ENCODE measurements around the gene HMCN1. TPM values are rescaled to one million over a fixed set of nuclear protein-coding genes. Genes with fewer than 3 reads are reported as not detected.
A peak's percentile ranks its signal among the peaks of the same experiment; 100 is the strongest.

HMCN1 gene
- total RNA-seq, 1 experiment from 2014 or later, result 21.4 TPM

DNA sequence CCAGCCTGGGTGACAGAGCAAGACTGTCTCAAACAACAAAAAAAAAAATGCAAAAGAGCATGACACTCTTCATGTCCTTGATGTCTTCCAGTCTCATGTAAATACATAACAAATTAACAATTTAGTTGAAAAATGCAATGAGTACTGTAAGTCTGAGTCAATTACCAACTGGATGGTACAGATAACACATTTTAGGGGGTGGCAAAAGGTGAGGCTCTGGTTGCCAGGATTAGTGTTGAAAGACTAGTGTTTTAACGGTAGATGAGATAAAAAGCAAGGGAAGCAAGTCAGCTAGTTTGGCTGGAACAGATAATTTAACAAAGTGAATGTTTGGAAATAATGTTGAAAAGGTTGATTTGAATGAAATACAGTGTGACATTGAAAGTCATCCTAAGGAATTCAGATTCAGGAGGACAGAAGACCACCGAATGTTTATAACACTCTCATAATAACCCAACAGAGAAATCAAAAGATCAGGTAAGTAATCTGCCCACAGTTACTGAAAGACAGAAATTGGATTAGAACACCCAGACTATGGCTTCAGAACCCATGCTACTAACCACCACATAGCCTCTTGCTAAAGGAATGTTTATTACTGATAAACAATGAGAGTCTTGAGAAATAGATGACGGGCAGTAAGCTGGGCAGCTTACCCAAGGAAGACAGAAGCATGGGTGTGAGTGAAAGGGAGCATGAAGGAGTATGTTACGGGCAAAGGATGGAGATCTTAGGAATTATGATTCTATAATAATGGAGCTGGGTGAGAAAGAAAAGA lies 312.4 kb downstream of the HMCN1 start:
- no peaks in the 10 kb centered on the region for H3K4me1 ChIP-seq (replicated peaks)
- no peaks in the 10 kb centered on the region for H3K27me3 ChIP-seq (replicated peaks)
- DNase-seq (ENCODE audit: low read depth in 1 of 2, low spot score in 2 of 2), result no peak
- no peaks in the 10 kb centered on the region for H3K36me3 ChIP-seq
- no peaks in the 10 kb centered on the region for H3K9me3 ChIP-seq (replicated peaks)
- H3K27ac ChIP-seq, result no peak overlapping the region
- H3K4me3 ChIP-seq, result no peak overlapping the region

DNA sequence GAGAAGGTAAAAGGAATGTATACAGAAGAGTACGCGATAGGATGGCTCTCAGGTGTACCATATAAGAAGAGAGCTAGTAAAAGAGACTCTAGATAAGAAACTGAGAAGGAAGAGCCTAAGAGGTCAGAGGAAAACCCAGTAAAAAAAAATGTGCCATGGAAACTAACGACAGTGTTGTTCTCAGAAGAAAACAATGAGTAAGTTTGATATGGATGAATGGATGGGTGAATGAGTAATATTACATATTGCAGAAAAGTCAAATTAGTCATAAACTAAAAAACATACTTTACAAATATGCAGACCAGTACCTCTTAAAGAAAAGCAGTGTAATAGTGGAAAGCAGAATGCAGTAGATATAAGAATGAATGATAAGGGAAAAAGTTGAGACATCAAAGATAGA lies 316.2 kb downstream of the HMCN1 start:
- H3K9me3 ChIP-seq (replicated peaks), result no peaks in the 10 kb centered on the region
- H3K27me3 ChIP-seq (replicated peaks), result no peaks in the 10 kb centered on the region
- H3K27ac ChIP-seq, result no peak overlapping the region
- no peaks in the 10 kb centered on the region for H3K36me3 ChIP-seq
- H3K4me1 ChIP-seq (replicated peaks), result no peaks in the 10 kb centered on the region
- no peak overlapping the region for H3K4me3 ChIP-seq
- DNase-seq (ENCODE audit: low read depth in 1 of 2, low spot score in 2 of 2), result no peak

- no peaks in the 10 kb centered on the region for H3K4me1 ChIP-seq (replicated peaks)
Measured at GRCh38 chr1:186054003-186054402, 319.8 kb downstream of the HMCN1 start.

GRCh38 chr1:186054932-186055331 lies 320.7 kb downstream of the HMCN1 start:
- Histone ChIP-seq H3K4me3 (no peak overlapping the region), H3K36me3 (no peaks in the 10 kb centered on the region), H3K9me3 (replicated peaks) (no peaks in the 10 kb centered on the region), H3K27ac (no peak overlapping the region), H3K27me3 (replicated peaks) (no peaks in the 10 kb centered on the region), H3K4me1 (replicated peaks) (no peaks in the 10 kb centered on the region)
- no peak for DNase-seq (ENCODE audit: low read depth in 1 of 2, low spot score in 2 of 2)

More at GRCh38 chr1:186054003-186054402, 319.8 kb downstream of the HMCN1 start:
- no peak overlapping the region for H3K4me3 ChIP-seq
- H3K27me3 ChIP-seq (replicated peaks), result no peaks in the 10 kb centered on the region
- no peak for DNase-seq (ENCODE audit: low read depth in 1 of 2, low spot score in 2 of 2)
- no peak overlapping the region for H3K27ac ChIP-seq
- no peaks in the 10 kb centered on the region for H3K9me3 ChIP-seq (replicated peaks)
- no peaks in the 10 kb centered on the region for H3K36me3 ChIP-seq

DNA sequence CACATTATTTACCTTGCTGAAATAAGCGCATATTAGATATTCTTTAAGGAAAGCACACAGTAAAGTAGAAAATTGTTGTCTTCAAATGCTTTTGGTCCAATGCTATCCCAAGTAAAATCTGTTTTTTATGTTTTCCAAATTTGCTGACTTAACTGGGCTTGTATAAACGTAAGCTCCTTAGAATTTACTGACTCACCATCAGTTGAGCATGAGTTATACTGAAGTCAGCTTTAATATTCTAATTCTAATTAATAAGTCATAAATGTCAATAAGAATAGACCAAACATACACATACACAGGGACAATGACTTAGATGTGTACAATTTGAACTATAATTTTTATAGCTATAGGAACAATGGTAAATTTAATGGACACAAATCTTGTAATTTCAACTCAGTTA lies 321.7 kb downstream of the HMCN1 start:
- Histone ChIP-seq H3K27ac (no peak overlapping the region), H3K27me3 (replicated peaks) (no peaks in the 10 kb centered on the region), H3K9me3 (replicated peaks) (no peaks in the 10 kb centered on the region), H3K4me3 (no peak overlapping the region), H3K36me3 (no peaks in the 10 kb centered on the region), H3K4me1 (replicated peaks) (no peaks in the 10 kb centered on the region)
- DNase-seq (ENCODE audit: low read depth in 1 of 2, low spot score in 2 of 2), result no peak

DNA sequence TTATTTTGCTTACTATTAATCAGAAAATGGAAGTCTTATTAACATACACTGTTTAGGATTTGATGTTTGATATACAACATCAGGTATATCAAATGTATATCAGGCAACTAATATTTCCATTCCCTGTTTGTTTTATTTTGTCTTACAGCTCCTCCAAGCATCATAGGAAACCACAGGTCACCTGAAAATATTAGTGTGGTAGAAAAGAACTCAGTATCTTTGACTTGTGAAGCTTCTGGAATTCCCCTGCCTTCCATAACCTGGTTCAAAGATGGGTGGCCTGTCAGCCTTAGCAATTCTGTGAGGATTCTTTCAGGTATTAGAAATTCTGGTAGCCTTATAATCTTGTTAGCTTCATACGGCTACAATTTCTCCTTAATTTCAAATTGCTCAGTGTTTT lies 322.9 kb downstream of the HMCN1 start:
- H3K4me1 ChIP-seq (replicated peaks), result no peaks in the 10 kb centered on the region
- no peaks in the 10 kb centered on the region for H3K9me3 ChIP-seq (replicated peaks)
- H3K27me3 ChIP-seq (replicated peaks), result no peaks in the 10 kb centered on the region
- H3K4me3 ChIP-seq, result no peak overlapping the region
- no peak for DNase-seq (ENCODE audit: low read depth in 1 of 2, low spot score in 2 of 2)
- no peak overlapping the region for H3K27ac ChIP-seq
- no peaks in the 10 kb centered on the region for H3K36me3 ChIP-seq

GRCh38 chr1:186059311-186059710 lies 325.1 kb downstream of the HMCN1 start:
- Histone ChIP-seq H3K27me3 (replicated peaks) (no peaks in the 10 kb centered on the region), H3K9me3 (replicated peaks) (no peaks in the 10 kb centered on the region), H3K27ac (no peak overlapping the region), H3K4me3 (no peak overlapping the region), H3K36me3 (no peaks in the 10 kb centered on the region), H3K4me1 (replicated peaks) (no peaks in the 10 kb centered on the region)
- DNase-seq (ENCODE audit: low read depth in 1 of 2, low spot score in 2 of 2), result no peak

GRCh38 chr1:186059752-186060151 lies 325.6 kb downstream of the HMCN1 start:
- Histone ChIP-seq H3K4me3 (no peak overlapping the region), H3K36me3 (no peaks in the 10 kb centered on the region), H3K27me3 (replicated peaks) (no peaks in the 10 kb centered on the region), H3K4me1 (replicated peaks) (no peaks in the 10 kb centered on the region), H3K27ac (no peak overlapping the region), H3K9me3 (replicated peaks) (no peaks in the 10 kb centered on the region)
- no peak for DNase-seq (ENCODE audit: low read depth in 1 of 2, low spot score in 2 of 2)

DNA sequence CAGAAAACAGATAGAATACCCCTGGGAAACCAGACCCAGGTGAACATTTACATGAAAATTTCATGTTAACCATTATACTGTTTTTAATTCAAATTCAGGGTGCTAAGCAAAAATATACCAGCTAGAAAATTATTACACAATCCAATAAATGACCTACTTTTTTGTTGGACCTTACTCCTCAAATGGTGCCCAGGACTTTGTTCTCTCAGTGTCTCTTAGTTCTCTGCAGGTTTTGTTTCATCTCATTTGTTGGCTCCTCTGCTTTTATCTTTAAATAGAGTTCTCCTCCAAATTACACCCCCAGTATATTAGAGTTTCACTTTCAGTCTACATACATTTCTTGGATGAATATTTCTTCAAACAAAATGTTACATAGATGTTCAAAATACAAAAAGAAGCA lies 326.0 kb downstream of the HMCN1 start:
- Histone ChIP-seq H3K4me3 (no peak overlapping the region), H3K27me3 (replicated peaks) (no peaks in the 10 kb centered on the region), H3K9me3 (replicated peaks) (no peaks in the 10 kb centered on the region), H3K4me1 (replicated peaks) (no peaks in the 10 kb centered on the region), H3K27ac (no peak overlapping the region), H3K36me3 (no peaks in the 10 kb centered on the region)
- no peak for DNase-seq (ENCODE audit: low read depth in 1 of 2, low spot score in 2 of 2)

GRCh38 chr1:186063091-186063657 lies 329.0 kb downstream of the HMCN1 start:
- Histone ChIP-seq H3K27ac (no peak overlapping the region), H3K4me3 (no peak overlapping the region), H3K36me3 (no peaks in the 10 kb centered on the region), H3K4me1 (replicated peaks) (no peaks in the 10 kb centered on the region), H3K27me3 (replicated peaks) (no peaks in the 10 kb centered on the region), H3K9me3 (replicated peaks) (no peaks in the 10 kb centered on the region)
- no peak for DNase-seq (ENCODE audit: low read depth in 1 of 2, low spot score in 2 of 2)

GRCh38 chr1:186066411-186066810 lies 332.2 kb downstream of the HMCN1 start:
- Histone ChIP-seq H3K27me3 (replicated peaks) (no peaks in the 10 kb centered on the region), H3K36me3 (no peaks in the 10 kb centered on the region), H3K4me3 (no peak overlapping the region), H3K27ac (no peak overlapping the region), H3K4me1 (replicated peaks) (no peaks in the 10 kb centered on the region), H3K9me3 (replicated peaks) (no peaks in the 10 kb centered on the region)
- no peak for DNase-seq (ENCODE audit: low read depth in 1 of 2, low spot score in 2 of 2)

- Histone ChIP-seq H3K4me3 (no peak overlapping the region), H3K27me3 (replicated peaks) (no peaks in the 10 kb centered on the region), H3K27ac (no peak overlapping the region), H3K9me3 (replicated peaks) (no peaks in the 10 kb centered on the region), H3K4me1 (replicated peaks) (peaks cover 12% of the 10 kb centered on the region), H3K36me3 (no peaks in the 10 kb centered on the region)
- DNase-seq (ENCODE audit: low read depth in 1 of 2, low spot score in 2 of 2), result no peak
Measured at GRCh38 chr1:186073697-186074096, 339.5 kb downstream of the HMCN1 start.

DNA sequence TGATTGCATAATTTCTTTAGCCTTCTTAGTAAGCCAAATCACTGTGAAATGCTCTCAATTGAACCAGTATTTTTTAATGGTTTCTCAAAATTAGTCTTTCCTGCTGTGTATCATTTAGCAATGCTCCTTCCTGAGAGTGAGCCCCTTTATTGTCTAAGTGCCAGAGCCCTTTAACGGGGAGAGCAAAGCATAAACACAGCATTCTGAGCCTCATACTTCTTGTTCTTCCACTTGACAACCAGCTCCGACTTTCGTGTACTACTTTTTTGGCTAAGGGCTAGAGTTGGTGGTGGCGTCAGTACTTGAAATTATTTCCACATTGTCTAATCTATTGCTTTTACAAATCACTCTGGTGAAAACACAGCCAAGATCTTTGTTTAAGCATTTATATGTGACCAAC lies 341.8 kb downstream of the HMCN1 start:
- Histone ChIP-seq H3K9me3 (replicated peaks) (no peaks in the 10 kb centered on the region), H3K4me3 (no peak overlapping the region), H3K27me3 (replicated peaks) (no peaks in the 10 kb centered on the region), H3K4me1 (replicated peaks) (peaks cover 21% of the 10 kb centered on the region), H3K27ac (no peak overlapping the region), H3K36me3 (no peaks in the 10 kb centered on the region)
- no peak for DNase-seq (ENCODE audit: low read depth in 1 of 2, low spot score in 2 of 2)

DNA sequence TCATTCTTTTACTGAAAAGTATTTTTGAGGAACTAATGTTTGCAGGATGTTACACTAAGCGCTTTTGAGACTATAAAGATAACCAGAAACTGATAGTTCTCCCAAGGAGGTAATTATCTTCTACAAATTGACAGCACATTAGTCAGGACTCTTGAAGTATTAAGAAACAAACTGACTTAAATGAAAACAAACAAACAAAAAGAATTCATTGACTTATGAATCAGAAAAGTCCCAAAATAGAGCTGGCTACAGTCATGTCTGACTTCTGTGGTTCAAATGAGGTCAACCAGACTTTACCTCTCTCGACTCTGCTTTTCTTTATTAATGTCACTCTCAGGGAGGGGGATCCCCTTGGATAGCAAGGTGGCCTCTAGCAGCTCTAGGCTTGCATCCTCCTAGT lies 344.1 kb downstream of the HMCN1 start:
- peak; percentile 42 to 79 for DNase-seq (ENCODE audit: low read depth in 1 of 2, low spot score in 2 of 2)
- Histone ChIP-seq H3K36me3 (no peaks in the 10 kb centered on the region), H3K4me1 (replicated peaks) (peaks cover 25% of the 10 kb centered on the region), H3K27ac (peak overlapping the region; percentile 24; the same call in 1 of the 2 replicates), H3K9me3 (replicated peaks) (no peaks in the 10 kb centered on the region), H3K27me3 (replicated peaks) (no peaks in the 10 kb centered on the region), H3K4me3 (no peak overlapping the region)
